ENCODE results near the gene RNF169.

- no peak for TF ChIP-seq CTCF (IDR thresholded peaks at IDR 0.05)
- no peak for TF ChIP-seq POLR2A (IDR thresholded peaks at IDR 0.05)
These were observed 91.3 kb downstream of the RNF169 start for GRCh38 chr11:74839971-74840370.

All from breast epithelium (tissue), 3 donors.